NAMALWA (cell line): Measurements from ENCODE around the gene CABP4.

ENCODE experiments used
- DNase-seq: peaks from one replicate; pipeline ENCODE4 v3.0.0-alpha.2; 2015; ENCODE audit warnings: low spot score

Gene CABP4

GRCh38 chr11:67455054-67455453 is at the start of gene CABP4:
TSS of gene CABP4 (plus strand) at chr11:67455354. CDS start at chr11:67455424, 70 bp downstream.
- DNase-seq, result no peak

- DNase-seq, result no peak
Observed at GRCh38 chr11:67405688-67406339, 49.3 kb upstream of the CABP4 start.

DNA sequence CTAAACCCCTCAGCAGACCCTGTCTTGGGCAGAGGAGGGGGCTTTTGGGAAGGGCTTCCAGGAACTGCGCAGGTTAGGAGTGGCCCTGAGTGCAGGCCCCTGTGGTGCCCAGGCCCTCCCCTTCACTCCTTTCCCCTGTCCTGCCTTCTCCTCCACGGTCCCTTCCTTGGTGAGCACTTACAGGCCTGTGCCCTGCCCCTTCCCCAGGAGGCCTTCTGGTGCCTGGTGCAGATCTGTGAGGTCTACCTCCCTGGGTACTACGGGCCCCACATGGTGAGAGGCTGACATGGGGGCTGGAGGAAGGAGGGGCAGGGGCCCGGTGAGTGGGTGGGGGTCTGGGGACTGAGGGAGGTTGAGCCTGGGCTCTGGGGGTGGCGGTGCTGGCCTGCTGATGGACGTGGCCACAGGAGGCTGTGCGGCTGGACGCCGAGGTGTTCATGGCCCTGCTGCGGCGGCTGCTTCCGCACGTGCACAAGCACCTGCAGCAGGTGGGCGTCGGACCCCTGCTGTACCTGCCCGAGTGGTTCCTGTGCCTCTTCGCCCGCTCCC is 48.7 kb upstream of the CABP4 start:
- DNase-seq, result no peak

DNA sequence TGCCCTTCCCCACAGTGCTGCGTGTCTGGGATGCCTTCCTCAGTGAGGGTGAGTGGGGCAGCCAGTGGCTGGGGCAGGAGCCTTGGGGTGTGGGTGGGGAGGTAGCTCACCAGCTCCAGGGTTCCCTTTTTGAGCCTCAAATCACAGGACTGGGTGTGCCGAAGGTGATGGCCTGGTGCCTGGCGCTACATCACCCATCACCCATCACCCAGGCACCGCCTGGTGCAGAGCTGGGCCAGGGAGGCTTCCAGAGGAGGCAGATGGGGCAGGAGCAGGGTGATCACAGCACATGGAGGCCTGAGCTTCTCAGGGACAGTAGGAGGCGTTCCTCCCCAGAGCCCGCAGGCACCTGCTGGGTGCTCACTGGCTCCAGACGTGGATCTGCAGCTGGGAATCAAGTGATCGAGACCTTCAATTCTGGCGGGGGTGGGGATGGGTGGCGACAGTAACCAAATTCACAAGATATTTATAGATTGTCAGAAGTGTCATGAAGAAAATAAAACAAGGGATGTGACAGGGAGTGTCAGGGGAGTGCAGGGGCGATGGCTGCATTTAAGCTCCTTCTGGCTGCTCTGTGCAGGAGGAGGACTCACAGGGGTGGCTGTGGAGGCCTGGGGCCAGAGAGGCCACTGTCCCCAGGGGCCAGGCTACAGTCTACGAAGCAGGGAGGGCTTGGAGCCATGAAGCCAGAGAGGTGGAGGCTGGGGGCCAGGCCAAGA is 48.0 kb upstream of the CABP4 start:
- peak; percentile 70 for DNase-seq

GRCh38 chr11:67407688-67408163 is 47.4 kb upstream of the CABP4 start:
- no peak for DNase-seq

- DNase-seq, result no peak
Observed at GRCh38 chr11:67408437-67409200, 46.5 kb upstream of the CABP4 start.

- peak; percentile 92 for DNase-seq
Observed at GRCh38 chr11:67409261-67409666, 45.9 kb upstream of the CABP4 start.

DNA sequence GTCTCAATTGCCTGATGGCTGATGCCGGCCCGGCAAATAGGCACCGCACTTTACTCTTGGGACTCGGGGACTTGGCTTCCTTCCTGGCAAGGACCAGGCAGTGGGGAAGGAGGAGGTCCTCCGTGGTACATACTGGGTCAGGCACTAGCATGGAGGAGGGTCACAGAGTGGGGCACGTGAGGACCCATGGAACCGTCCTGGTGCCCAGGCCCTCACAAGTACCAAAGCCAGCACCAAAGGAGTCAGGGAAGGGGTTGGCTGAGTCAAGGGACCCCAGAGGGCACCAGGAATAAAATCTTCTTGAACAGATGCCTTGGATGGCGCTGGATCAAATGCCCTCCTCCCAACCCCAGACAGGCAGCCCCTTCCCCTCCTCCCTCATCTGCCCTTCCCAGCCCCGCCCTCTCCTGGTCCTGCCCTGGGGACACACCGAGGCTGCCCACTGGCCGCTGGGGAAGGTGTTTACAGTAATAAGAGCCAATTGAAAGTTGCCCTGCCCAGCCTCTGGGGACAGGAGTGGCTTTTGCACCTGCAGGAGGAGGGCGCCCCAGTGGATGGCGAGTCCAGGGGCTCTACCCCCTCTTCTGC is 45.3 kb upstream of the CABP4 start:
- peak; percentile 56 for DNase-seq

DNA sequence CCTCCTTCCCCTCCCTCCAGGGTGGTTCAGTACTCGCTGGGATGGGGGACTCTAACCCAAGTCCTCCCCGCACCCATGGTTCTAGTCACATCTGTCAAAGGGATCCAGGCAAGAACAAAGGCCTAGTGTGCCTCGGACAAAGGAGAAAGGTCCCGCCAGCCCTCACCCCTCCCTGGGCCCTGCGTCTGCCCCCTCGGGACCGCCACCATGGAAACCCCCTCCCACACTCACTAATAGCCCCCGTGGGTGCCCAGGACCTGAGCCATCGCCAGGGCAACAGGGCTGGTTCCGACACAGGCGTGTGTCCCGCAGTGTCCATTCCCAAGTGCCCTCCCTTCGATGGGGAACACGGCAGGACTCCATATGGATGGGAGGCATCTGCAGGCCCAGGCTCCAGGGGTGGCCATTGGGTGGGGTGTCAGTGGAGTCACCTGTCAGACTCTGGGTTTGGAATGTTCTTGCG is 44.8 kb upstream of the CABP4 start:
- no peak for DNase-seq

DNA sequence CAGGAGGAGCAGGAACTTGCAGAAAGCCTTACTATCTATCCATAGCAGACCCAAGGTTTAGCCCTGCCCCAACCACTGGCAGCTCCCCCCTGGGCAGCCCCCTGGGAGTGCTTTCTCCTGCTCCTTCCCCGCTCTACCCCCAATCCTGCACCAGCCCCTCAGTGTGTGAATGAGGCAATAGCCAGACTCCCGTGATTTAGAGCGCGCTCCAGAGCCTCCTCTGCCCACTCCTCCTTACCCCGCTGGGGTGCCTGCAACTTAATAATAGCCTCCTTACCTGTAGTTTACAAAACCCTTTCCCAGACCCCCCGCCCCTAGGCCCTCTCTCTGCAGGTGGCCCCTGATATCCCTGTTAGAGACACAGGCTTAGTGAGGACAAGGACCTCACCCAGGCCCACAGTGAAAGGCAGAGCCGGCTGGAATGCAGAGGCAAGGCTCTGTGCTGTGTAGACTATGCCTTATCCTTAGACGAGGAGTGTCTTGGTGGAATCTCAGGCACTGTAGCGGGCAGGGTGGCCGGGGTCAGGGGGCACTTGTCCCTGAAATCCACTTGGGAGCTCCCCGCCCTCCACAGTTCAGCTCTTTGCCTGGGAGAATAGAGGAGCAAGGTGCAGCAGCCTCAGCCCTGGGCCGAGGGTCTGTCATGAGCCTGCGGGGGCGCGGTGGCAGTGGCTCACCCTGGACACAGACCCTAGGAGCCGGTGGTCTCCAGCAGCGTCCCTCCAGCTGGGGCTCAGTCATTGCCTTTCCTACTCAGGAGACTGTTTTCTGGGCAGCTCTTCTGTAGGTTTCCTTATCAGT is 44.0 kb upstream of the CABP4 start:
- DNase-seq, result no peak

DNA sequence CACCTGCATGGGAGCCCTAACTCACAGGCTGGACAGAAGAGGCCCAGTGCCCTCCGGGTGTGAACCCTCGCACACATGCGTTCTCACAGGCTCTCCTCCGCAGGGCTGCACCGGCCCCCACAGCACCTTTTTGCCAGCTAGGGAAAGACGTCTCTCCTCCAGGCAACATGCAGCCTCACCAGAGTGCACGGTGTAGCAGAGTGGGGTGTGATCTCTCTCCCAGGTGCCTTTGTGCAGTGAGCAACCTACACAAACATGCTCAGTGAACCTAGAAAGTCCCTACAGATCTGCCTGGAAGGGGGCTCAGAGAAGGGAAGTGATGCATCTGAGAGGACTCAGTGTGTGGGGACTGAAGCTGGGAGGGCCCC is 43.4 kb upstream of the CABP4 start:
- peak; percentile 53 for DNase-seq

GRCh38 chr11:67412495-67413179 is 42.5 kb upstream of the CABP4 start:
- DNase-seq, result no peak

DNA sequence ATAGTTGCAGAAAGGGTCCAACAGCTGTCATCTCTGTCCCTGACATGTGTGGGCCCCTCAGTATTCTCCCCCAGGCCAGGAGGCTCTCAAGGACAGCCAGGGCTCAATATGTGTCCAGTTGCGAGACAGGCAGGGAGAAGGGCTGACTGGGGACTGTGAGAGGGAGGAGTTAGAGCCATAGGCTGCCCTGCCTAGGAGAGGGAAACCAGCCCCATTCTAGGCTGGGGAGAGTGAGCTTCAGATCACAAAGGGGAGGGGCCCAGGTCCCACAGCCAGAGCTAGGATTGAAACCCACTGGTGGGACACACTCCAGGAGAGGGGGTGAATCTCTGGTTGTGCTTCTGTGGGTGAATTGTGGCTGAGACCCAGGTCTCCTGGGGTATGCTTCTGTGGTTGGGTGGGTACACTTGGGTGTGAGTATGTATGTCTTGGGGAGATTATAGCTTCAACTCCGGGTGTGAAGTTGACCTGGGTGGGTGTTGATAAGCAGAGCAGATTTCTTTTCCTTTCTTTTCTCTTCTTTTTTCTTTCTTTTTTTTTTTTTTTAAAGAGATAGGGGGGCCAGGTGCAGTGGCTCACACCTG is 41.8 kb upstream of the CABP4 start:
- no peak for DNase-seq

DNA sequence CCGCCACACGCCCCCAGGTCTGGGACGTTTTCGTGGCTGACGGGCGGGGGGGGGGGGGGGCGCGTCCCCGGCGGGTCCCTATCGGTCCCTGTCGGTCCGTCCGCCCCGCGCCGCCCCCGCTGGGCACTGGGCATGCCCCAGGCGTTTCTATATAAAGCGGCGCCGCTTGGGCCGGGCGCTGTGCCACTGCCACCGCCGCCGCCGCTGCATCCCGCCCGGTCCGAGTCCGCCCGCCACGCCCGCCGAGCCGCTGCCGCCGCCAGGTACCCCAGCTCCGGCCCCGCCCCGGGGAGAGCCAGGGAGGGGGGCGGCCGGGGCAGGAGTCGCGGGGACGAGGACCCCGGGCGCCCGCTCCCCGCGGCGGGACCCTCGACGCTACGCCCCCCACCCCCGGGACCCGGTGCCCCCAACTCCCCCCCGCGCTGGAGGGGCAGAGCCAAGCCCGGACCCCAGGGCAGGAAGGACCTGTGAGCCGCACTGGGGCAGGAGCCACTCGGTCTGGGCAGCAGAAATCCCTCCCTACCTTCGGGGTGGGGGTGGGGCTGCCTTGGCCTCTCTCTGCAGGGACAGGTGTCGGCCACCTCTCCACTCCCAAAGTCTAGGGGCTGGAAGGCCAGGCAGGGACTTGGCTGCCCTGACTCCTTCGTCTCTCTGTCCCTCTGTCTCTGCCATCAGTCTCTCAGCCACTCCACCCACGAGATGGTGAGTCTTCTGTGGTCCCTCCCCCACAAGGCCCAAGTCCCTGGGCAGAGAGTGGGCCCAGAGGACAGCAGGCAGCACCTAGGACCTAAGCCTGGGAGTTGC is 39.5 kb upstream of the CABP4 start, which contains the start of gene CARNS1:
Gene CARNS1 (plus strand): TSS at position 178 of the 804 bp plus-strand sequence. CDS start 522 bp downstream, at position 700.
- no peak for DNase-seq

DNA sequence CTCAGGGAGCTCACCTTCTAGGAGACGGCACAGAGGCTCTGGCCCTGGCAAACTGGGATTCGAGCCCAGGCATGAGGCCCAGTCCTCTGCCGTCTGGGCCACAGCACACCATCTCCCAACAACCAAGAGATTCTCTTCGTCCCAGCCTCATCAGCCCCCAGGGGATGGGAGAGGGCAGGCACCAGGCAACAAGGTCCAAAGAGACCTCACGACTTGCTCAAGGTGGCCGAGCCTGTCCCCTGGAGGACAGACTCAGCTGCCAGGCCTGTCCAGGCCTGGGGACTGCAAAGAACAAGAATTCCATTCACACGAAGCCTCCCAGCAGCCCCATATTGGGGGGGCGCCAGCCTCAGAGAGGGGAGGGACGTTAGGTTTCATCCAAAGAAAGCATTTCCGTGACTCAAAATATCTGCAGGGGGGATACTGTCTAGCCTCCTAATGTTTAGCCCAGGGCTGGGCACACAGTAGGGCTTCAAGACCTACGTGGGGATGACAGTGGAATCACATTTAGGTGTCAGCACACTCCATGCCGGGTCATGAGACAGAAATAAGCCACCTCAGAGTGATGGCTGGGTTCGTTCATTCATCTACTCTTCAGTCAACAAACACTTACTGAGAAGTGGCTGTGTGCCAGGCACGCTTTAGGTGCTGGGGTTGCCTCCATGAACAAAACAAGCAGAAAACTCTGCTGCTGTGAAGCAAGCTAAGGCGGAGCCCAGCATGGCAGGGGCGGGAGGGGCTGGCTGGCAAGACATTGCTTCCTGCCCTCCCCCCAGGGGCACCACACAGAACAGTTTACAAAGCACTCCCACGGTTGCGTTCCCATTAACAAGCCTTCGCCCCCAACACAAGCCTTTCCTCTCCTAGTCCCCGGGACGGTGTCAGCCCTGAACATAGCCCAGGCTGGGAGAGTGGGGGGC is 38.5 kb upstream of the CABP4 start:
- peak; percentile 54 for DNase-seq

DNA sequence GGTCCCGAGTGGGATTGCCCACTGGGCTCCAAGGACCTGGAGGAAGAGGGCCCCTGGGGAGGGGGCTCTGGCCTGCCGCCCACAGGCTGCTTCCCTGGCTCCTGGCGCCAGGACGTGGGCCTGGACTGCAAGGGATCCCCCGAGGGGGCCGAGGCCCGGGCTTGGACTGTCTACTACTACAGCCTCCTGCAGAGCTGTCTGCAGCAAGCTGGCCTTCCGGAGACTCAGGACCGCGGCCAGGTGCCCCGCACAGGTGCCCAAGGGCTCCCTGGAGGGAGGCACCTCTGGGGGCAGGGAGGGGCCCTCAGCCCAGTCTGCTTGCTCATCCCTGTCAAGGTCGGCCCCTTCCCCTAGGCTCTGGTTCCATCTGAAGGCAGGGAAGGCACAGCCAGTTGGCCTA is 37.7 kb upstream of the CABP4 start:
- no peak for DNase-seq

DNA sequence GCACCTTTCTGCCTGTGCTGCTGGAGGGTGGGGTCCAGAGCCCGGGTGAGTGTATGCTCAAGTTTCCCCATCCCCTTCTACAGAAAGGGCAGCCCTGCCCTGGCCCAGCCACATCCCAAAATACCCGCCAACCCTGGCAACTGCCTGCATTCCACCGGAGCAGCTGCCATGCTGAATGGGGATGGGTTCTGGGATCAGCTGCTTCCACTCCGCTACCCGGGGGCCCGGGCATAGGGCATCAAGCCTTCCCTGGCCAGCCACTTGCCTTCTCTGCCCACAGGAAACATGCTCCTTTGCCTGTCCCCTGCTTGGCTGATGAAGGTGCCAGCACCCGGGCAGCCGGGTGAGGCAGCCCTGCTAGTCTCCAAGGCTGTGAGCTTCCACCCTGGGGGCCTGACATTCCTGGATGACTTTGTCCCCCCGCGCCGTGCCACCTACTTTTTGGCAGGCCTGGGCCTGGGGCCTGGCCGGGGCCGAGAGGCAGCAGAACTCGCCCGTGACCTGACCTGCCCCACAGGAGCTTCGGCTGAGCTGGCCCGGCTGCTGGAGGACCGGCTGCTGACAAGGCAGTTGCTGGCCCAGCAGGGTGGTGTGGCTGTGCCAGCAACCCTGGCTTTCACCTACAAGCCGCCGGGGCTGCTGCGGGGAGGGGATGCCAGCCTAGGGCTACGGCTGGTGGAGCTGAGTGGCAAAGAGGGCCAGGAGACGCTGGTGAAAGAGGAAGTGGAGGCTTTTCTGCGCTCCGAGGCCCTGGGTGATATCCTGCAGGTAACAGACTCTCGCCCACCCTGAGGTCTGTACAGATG is 36.5 kb upstream of the CABP4 start:
- DNase-seq, result peak; percentile 63
